Endothelial cell (in vitro differentiated cells): ENCODE measurements around the gene ADAMTS2. TPM values are rescaled to one million over a fixed set of nuclear protein-coding genes. Genes with fewer than 3 reads are reported as not detected.

ENCODE experiments used
- DNase-seq: peaks from one replicate; pipeline ENCODE4 v3.0.0; 2021; ENCODE audit warnings: low spot score
- H3K27ac Mint-ChIP-seq: one replicate; pipeline ENCODE4 v1.8.0; 2021; ENCODE audit warnings: mixed read lengths, inconsistent platforms; ENCODE audit not compliant: unreplicated experiment
- H3K27me3 Mint-ChIP-seq: one replicate; pipeline ENCODE4 v1.8.0; 2021; ENCODE audit warnings: mild to moderate bottlenecking, moderate library complexity, mixed read lengths, inconsistent platforms; ENCODE audit not compliant: unreplicated experiment
- H3K36me3 Mint-ChIP-seq: one replicate; pipeline ENCODE4 v1.8.0; 2021; ENCODE audit warnings: mild to moderate bottlenecking, low read depth, mixed read lengths, inconsistent platforms; ENCODE audit not compliant: unreplicated experiment
- H3K4me1 Mint-ChIP-seq: one replicate; pipeline ENCODE4 v1.8.0; 2021; ENCODE audit warnings: mild to moderate bottlenecking, mixed read lengths, inconsistent platforms; ENCODE audit not compliant: unreplicated experiment
- H3K4me3 Mint-ChIP-seq: one replicate; pipeline ENCODE4 v1.8.0; 2021; ENCODE audit warnings: mild to moderate bottlenecking, mixed read lengths, inconsistent platforms; ENCODE audit not compliant: unreplicated experiment
- H3K9me3 Mint-ChIP-seq: one replicate; pipeline ENCODE4 v1.8.0; 2021; ENCODE audit warnings: mixed read lengths, inconsistent platforms; ENCODE audit not compliant: unreplicated experiment
- total RNA-seq: library from RNA; stranded (reverse); fragmentation: NEBNext Ultra II Directional; extraction: Animal tissue kit (Norgen Biotek cat#: 25700); gene quantifications from one replicate; pipeline ENCODE4 v1.2.1, GENCODE V29; 2021; ENCODE audit not compliant: unreplicated experiment
- TF ChIP-seq, protein P1 (sequence below): fragments of 200-600 bp; sonication (generic); IDR thresholded peaks from one replicate; pipeline ENCODE4 v1.5.0; 2021; ENCODE audit warnings: antibody characterized with exemption; ENCODE audit not compliant: unreplicated experiment

The ADAMTS2 gene
- total RNA-seq, 1 donor from 2014 or later = 1.5 TPM

DNA sequence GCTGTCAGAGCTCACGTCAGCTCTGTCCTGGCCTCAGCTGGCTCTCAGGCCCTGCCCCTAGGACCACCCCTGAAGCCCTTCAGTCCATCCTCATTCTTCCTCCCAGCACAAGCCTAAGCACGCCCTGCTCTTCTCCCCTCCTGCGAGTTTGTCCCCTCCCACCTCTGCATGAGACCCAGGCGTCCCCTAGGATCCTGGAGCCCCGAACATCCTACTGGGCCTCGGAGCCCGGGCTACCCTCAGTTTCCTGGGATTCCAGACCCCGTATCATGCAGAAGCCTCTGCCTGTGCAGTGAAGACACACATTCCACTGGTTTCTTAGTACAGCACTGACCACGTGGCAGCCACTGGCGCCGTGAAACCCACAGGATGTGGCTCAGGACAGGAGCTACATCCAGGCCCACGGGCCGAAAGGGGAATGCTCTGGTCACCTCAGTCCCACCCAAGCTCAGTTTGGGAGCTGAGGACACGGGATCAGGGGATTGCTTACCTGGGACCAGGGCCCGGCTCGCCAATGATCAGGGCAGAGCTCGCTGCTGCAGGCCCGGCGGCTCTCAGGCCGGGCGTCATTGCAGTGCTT, 220.9 kb downstream of the ADAMTS2 start:
- no peak overlapping the region for H3K27ac Mint-ChIP-seq
- peaks cover 15% of the 10 kb centered on the region for H3K36me3 Mint-ChIP-seq
- peaks cover 12% of the 10 kb centered on the region for H3K27me3 Mint-ChIP-seq
- no peak for DNase-seq
- TF ChIP-seq, protein P1, sequence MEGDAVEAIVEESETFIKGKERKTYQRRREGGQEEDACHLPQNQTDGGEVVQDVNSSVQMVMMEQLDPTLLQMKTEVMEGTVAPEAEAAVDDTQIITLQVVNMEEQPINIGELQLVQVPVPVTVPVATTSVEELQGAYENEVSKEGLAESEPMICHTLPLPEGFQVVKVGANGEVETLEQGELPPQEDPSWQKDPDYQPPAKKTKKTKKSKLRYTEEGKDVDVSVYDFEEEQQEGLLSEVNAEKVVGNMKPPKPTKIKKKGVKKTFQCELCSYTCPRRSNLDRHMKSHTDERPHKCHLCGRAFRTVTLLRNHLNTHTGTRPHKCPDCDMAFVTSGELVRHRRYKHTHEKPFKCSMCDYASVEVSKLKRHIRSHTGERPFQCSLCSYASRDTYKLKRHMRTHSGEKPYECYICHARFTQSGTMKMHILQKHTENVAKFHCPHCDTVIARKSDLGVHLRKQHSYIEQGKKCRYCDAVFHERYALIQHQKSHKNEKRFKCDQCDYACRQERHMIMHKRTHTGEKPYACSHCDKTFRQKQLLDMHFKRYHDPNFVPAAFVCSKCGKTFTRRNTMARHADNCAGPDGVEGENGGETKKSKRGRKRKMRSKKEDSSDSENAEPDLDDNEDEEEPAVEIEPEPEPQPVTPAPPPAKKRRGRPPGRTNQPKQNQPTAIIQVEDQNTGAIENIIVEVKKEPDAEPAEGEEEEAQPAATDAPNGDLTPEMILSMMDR = no peak
- H3K4me1 Mint-ChIP-seq = no peaks in the 10 kb centered on the region
- H3K9me3 Mint-ChIP-seq = peaks cover 7% of the 10 kb centered on the region
- H3K4me3 Mint-ChIP-seq = no peak overlapping the region

DNA sequence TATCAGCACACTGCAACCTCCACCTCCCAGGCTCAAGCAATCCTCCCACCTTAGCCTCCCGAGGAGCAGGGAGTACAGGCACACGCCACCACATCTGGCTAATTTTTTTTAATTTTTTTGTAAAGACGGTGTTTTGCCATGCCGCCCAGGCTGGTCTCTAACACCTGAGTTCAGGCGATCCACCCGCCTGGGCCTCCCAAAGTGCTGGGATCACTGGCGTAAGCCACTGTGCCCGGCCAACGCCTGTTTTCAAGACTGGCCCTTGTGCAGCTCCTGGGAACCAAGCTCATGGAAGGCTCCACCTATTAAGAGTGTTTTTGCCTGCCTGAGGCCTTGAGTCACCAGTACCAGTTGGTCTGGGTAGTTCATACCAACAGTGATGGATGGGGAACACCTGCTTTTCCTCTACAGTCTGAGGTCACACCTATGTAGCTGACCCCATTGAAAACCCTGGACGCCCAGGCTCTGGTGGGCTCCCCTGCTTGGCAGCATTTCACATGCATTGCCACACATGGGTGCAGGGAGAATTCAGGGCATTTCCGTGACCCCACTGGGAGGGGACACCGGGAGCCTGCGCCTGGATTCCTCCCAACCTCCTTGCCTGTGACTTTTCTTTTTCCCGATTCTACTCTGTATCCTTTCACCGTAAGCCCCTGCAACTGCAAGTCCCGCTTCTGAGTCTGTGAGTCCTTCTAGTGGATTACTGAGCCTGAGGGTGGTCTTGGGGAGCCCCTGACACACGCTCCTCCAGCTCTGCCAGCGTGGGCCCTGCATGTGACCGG, 221.6 kb downstream of the ADAMTS2 start:
- peaks cover 12% of the 10 kb centered on the region for H3K27me3 Mint-ChIP-seq
- H3K4me1 Mint-ChIP-seq = no peaks in the 10 kb centered on the region
- TF ChIP-seq, protein P1 = no peak
- H3K27ac Mint-ChIP-seq = no peak overlapping the region
- H3K36me3 Mint-ChIP-seq = peaks cover 15% of the 10 kb centered on the region
- H3K9me3 Mint-ChIP-seq = peaks cover 7% of the 10 kb centered on the region
- no peak for DNase-seq
- no peak overlapping the region for H3K4me3 Mint-ChIP-seq

DNA sequence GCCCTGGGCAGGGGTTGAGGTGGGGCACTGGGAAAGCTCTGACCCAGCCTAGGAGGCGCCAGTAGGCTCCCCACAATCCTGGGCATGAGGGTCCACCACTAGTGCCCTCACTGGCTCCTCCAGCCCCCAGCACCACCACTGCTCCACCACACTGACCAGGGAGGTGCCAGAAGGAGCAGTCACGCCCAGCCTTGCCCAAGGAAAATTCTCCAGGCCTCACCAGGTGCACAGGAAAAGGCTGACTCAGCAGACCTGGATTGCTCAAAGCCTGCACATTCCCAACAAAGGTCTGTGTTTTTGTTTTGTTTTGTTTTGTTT, 222.2 kb downstream of the ADAMTS2 start:
- H3K4me1 Mint-ChIP-seq = no peaks in the 10 kb centered on the region
- H3K36me3 Mint-ChIP-seq = peaks cover 13% of the 10 kb centered on the region
- DNase-seq = no peak
- H3K4me3 Mint-ChIP-seq = no peak overlapping the region
- peaks cover 12% of the 10 kb centered on the region for H3K27me3 Mint-ChIP-seq
- TF ChIP-seq, protein P1 = no peak
- peaks cover 7% of the 10 kb centered on the region for H3K9me3 Mint-ChIP-seq
- no peak overlapping the region for H3K27ac Mint-ChIP-seq

DNA sequence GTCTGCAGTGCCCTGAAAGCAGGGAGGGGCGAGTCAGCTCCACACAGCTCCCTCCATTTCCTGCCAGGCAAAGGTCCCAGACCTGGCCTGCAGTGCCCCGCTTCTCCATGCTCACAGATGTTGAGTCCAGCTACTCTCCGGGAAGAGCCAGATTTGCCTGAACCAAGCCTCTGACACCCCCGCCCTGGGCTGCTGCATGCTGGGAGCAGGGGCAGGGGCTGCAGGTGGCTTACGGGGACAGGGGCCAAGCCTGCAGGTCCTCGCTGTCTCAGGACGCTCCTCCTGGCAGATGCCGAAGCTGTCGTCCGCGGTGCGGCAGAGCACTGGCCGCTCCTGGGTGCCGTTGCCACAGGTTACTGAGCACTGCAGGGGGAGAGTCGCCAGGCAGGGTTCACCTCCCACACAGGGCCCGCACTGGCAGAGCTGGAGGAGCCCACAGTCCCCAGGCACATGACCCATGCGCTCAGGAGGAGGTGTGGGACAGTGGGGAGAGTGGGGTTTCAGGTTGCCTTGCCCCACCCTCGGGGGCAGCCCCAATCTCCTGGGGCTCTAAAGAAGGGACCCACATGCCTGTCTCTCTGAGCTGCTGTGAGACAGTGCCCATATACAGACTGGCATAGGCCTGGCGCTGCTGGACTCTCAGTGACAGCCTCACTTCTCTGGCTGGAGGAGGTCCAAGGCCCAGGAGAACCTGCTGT, 222.7 kb downstream of the ADAMTS2 start:
- H3K36me3 Mint-ChIP-seq = peaks cover 10% of the 10 kb centered on the region
- H3K9me3 Mint-ChIP-seq = peaks cover 7% of the 10 kb centered on the region
- H3K4me1 Mint-ChIP-seq = no peaks in the 10 kb centered on the region
- H3K4me3 Mint-ChIP-seq = no peak overlapping the region
- H3K27ac Mint-ChIP-seq = no peak overlapping the region
- DNase-seq = no peak
- TF ChIP-seq, protein P1 = no peak
- H3K27me3 Mint-ChIP-seq = peaks cover 11% of the 10 kb centered on the region

DNA sequence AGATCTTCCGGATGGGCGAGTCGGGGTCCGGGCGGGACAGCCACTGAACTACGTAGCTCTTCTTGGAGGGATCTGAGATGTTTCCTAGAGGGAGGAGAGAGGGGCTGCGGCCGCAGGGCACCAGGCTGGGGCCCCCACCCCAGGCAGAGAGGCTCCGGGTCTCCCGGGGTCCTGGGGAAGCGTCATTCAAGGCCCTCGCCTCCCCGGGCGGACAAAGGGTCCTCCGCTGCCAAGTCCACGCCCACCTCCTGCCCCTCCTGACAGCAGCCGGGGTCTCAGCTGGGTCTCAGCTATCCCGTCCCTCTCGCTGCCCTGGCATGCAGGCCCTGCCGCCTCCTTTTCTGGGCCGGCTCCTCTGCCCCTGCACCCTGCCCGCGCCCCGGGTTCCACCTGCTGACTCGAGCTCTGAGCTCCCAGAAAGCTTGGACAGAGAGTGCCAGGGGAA, 223.6 kb downstream of the ADAMTS2 start:
- TF ChIP-seq, protein P1 = no peak
- H3K27me3 Mint-ChIP-seq = peaks cover 11% of the 10 kb centered on the region

More for the DNA sequence above, 223.6 kb downstream of the ADAMTS2 start:
- Mint-ChIP-seq H3K4me1 (no peaks in the 10 kb centered on the region), H3K27ac (no peak overlapping the region), H3K9me3 (peaks cover 7% of the 10 kb centered on the region), H3K36me3 (peaks cover 10% of the 10 kb centered on the region), H3K4me3 (no peak overlapping the region)
- no peak for DNase-seq
